ENCODE measurements around the gene ATP11B. TPM values are rescaled to one million over a fixed set of nuclear protein-coding genes. Genes with fewer than 3 reads are reported as not detected.
A peak's percentile ranks its signal among the peaks of the same experiment; 100 is the strongest.

ATP11B gene
- polyA plus RNA-seq, 3 donors = 11.1 to 25.1 (median 13.5) TPM

GRCh38 chr3:182808041-182808770, 14.9 kb downstream of the ATP11B start:
- no CpG with 5 or more reads among the region's 3 CpGs for WGBS (ENCODE audit: insufficient coverage)
- Mint-ChIP-seq H3K36me3 (peaks cover 9 to 15% of the 10 kb centered on the region in 2 donors), H3K9me3 (no peaks in the 10 kb centered on the region), H3K27ac (peak overlapping the region in 2 of 7 donors; percentile 23 to 32), H3K4me1 (peaks cover 13% of the 10 kb centered on the region), H3K27me3 (ENCODE audit: low read depth in 3 of 3) (peaks cover 0 to 2% (median 0%) of the 10 kb centered on the region in 3 donors), H3K4me3 (no peak overlapping the region)
- no peak for TF ChIP-seq CTCF (IDR thresholded peaks at IDR 0.05)
- Histone ChIP-seq H3K4me1 (ENCODE audit: control insufficient read depth in 1 of 2, insufficient read depth in 2 of 2, low read length in 2 of 2) (peaks cover 7 to 9% of the 10 kb centered on the region in 2 donors), H3K9ac (ENCODE audit: insufficient read depth, low read length, poor library complexity, severe bottlenecking) (no peak overlapping the region), H3K79me2 (ENCODE audit: insufficient read depth, low read length) (peaks cover 100% of the 10 kb centered on the region), H3K36me3 (replicated peaks in 1 of 2; ENCODE audit: control insufficient read depth in 1 of 2, insufficient read depth in 2 of 2, low read length in 2 of 2) (peaks cover 5 to 9% of the 10 kb centered on the region in 2 donors), H3K27ac (ENCODE audit: low read depth in 1 of 2, low read length in 2 of 2) (no peak overlapping the region), H3K4me3 (replicated peaks in 1 of 3; ENCODE audit: low read depth in 2 of 3, low read length in 3 of 3) (no peak overlapping the region), H3K27me3 (ENCODE audit: control insufficient read depth in 2 of 2, insufficient read depth in 2 of 2, low read length in 2 of 2) (no peaks in the 10 kb centered on the region), H4K20me1 (ENCODE audit: insufficient read depth, low read length) (peaks cover 99% of the 10 kb centered on the region), H2AFZ (ENCODE audit: insufficient read depth, low read depth, low read length, poor library complexity, severe bottlenecking) (no peak overlapping the region), H3K9me3 (replicated peaks in 1 of 2; ENCODE audit: control insufficient read depth in 1 of 2, insufficient read depth in 1 of 2, low read length in 2 of 2) (no peaks in the 10 kb centered on the region), H3K4me2 (replicated peaks; ENCODE audit: extremely low read depth, low read length, poor library complexity, severe bottlenecking) (no peak overlapping the region)
- intact Hi-C loops (cut with micrococcal nuclease) = no loop called here
- DNase-seq = no peak

GRCh38 chr3:182809531-182809930, 16.2 kb downstream of the ATP11B start:
- H3K4me1 ChIP-seq (ENCODE audit: control insufficient read depth in 1 of 2, insufficient read depth in 2 of 2, low read length in 2 of 2) = no peaks in the 10 kb centered on the region

More at GRCh38 chr3:182809531-182809930, 16.2 kb downstream of the ATP11B start:
- Histone ChIP-seq H3K27ac (ENCODE audit: low read depth in 1 of 2, low read length in 2 of 2) (no peak overlapping the region), H3K9me3 (replicated peaks in 1 of 2; ENCODE audit: control insufficient read depth in 1 of 2, insufficient read depth in 1 of 2, low read length in 2 of 2) (no peaks in the 10 kb centered on the region), H3K9ac (ENCODE audit: insufficient read depth, low read length, poor library complexity, severe bottlenecking) (no peak overlapping the region), H3K27me3 (ENCODE audit: control insufficient read depth in 2 of 2, insufficient read depth in 2 of 2, low read length in 2 of 2) (no peaks in the 10 kb centered on the region), H3K4me2 (replicated peaks; ENCODE audit: extremely low read depth, low read length, poor library complexity, severe bottlenecking) (no peak overlapping the region), H3K36me3 (replicated peaks in 1 of 2; ENCODE audit: control insufficient read depth in 1 of 2, insufficient read depth in 2 of 2, low read length in 2 of 2) (peaks cover 5 to 9% of the 10 kb centered on the region in 2 donors), H2AFZ (ENCODE audit: insufficient read depth, low read depth, low read length, poor library complexity, severe bottlenecking) (no peak overlapping the region), H3K4me3 (replicated peaks in 1 of 3; ENCODE audit: low read depth in 2 of 3, low read length in 3 of 3) (no peak overlapping the region), H4K20me1 (ENCODE audit: insufficient read depth, low read length) (peaks cover 99% of the 10 kb centered on the region), H3K79me2 (ENCODE audit: insufficient read depth, low read length) (peaks cover 100% of the 10 kb centered on the region)
- intact Hi-C loops (cut with micrococcal nuclease) = no loop called here
- peaks cover 0 to 2% (median 0%) of the 10 kb centered on the region in 3 donors for H3K27me3 Mint-ChIP-seq (ENCODE audit: low read depth in 3 of 3)
- no peak for TF ChIP-seq CTCF (IDR thresholded peaks at IDR 0.05)
- peaks cover 8 to 14% of the 10 kb centered on the region in 2 donors for H3K36me3 Mint-ChIP-seq
- no peak for DNase-seq
- H3K27ac Mint-ChIP-seq = no peak overlapping the region
- no peak overlapping the region for H3K4me3 Mint-ChIP-seq
- peaks cover 6% of the 10 kb centered on the region for H3K4me1 Mint-ChIP-seq
- H3K9me3 Mint-ChIP-seq = no peaks in the 10 kb centered on the region
- 96% methylated on average over 2 of the region's 3 CpGs for WGBS (ENCODE audit: insufficient coverage)
